Astrocyte (in vitro differentiated cells and primary cell): ENCODE results near the gene JMJD7. TPM values are rescaled to one million over a fixed set of nuclear protein-coding genes. Genes with fewer than 3 reads are reported as not detected.

Experiments
- DNase-seq: peaks from one replicate; pipeline ENCODE4 v3.0.0-alpha.2; 2010; ENCODE audit warnings: low read depth
- FAIRE-seq: peaks from 2 replicates; lab custom pipeline; 2011; peaks lifted over from hg19 to GRCh38; lab: Jason Lieb, UNC
- H2AFZ ChIP-seq: 2 replicates; pipeline ENCODE4 v1.6.0; 2012; ENCODE audit warnings: low read depth, low read length, inconsistent platforms
- H3K27ac ChIP-seq: 2 replicates; pipeline ENCODE4 v1.5.1; 2011; ENCODE audit warnings: low read depth, low read length, inconsistent platforms
- H3K27me3 ChIP-seq: 2 replicates; pipeline ENCODE4 v1.6.0; 2011; ENCODE audit warnings: low read length, inconsistent platforms; ENCODE audit not compliant: insufficient read depth
- H3K36me3 ChIP-seq: 2 replicates; pipeline ENCODE4 v1.5.1; 2011; ENCODE audit warnings: low read length, inconsistent platforms; ENCODE audit not compliant: insufficient read depth
- H3K4me1 ChIP-seq: 2 replicates; pipeline ENCODE4 v1.5.1; 2011; ENCODE audit warnings: low read length, inconsistent platforms; ENCODE audit not compliant: insufficient read depth
- H3K4me2 ChIP-seq: 2 replicates; pipeline ENCODE4 v1.6.0; 2012; ENCODE audit warnings: low read length, inconsistent platforms
- H3K4me3 ChIP-seq: 2 replicates; pipeline ENCODE4 v1.5.1; 2011; ENCODE audit warnings: low read depth, mild to moderate bottlenecking, low read length, inconsistent platforms; ENCODE audit not compliant: insufficient read depth
- H3K79me2 ChIP-seq: 2 replicates; pipeline ENCODE4 v1.6.0; 2012; ENCODE audit warnings: mild to moderate bottlenecking, low read length, inconsistent platforms; ENCODE audit not compliant: insufficient read depth
- H3K9ac ChIP-seq: 2 replicates; pipeline ENCODE4 v1.6.0; 2012; ENCODE audit warnings: mild to moderate bottlenecking, low read length, inconsistent platforms
- H3K9me3 ChIP-seq: 2 replicates; pipeline ENCODE4 v1.5.1; 2012; ENCODE audit warnings: low read depth, mild to moderate bottlenecking, low read length, inconsistent platforms; ENCODE audit not compliant: insufficient read depth
- H4K20me1 ChIP-seq: 2 replicates; pipeline ENCODE4 v1.6.0; 2012; ENCODE audit warnings: low read length, inconsistent platforms; ENCODE audit not compliant: insufficient read depth
- H3K27ac Mint-ChIP-seq: one replicate; pipeline ENCODE4 v1.8.0; 2021; ENCODE audit warnings: mild to moderate bottlenecking, mixed read lengths; ENCODE audit not compliant: unreplicated experiment
- H3K27me3 Mint-ChIP-seq: one replicate; pipeline ENCODE4 v1.8.0; 2021; ENCODE audit warnings: low read depth, mixed read lengths; ENCODE audit not compliant: unreplicated experiment
- H3K36me3 Mint-ChIP-seq: one replicate; pipeline ENCODE4 v1.8.0; 2021; ENCODE audit warnings: low read depth, mixed read lengths; ENCODE audit not compliant: unreplicated experiment
- H3K4me1 Mint-ChIP-seq: one replicate; pipeline ENCODE4 v1.8.0; 2021; ENCODE audit warnings: low read depth, mixed read lengths; ENCODE audit not compliant: unreplicated experiment
- H3K4me3 Mint-ChIP-seq: one replicate; pipeline ENCODE4 v1.8.0; 2021; ENCODE audit warnings: mild to moderate bottlenecking, moderate library complexity, mixed read lengths; ENCODE audit not compliant: unreplicated experiment
- H3K9me3 Mint-ChIP-seq: one replicate; pipeline ENCODE4 v1.8.0; 2021; ENCODE audit warnings: mild to moderate bottlenecking, mixed read lengths; ENCODE audit not compliant: unreplicated experiment
- EZH2 ChIP-seq: IDR thresholded peaks from 2 replicates; pipeline ENCODE4 v1.6.1; 2012; ENCODE audit warnings: mild to moderate bottlenecking, low read length, inconsistent platforms; ENCODE audit not compliant: insufficient read depth
- total RNA-seq: library from RNA; stranded (reverse); gene quantifications from 2 replicates; pipeline ENCODE4 v1.2.1, GENCODE V29; 2021
- TF ChIP-seq, protein P1 (sequence below): IDR thresholded peaks from 2 replicates; pipeline ENCODE4 v1.5.1; 2011; ENCODE audit warnings: low read depth, mild to moderate bottlenecking, inconsistent platforms, low read length, moderate library complexity; ENCODE audit not compliant: insufficient read depth

The JMJD7 gene
- total RNA-seq, 1 donor from 2014 or later: 7.6 TPM

DNA sequence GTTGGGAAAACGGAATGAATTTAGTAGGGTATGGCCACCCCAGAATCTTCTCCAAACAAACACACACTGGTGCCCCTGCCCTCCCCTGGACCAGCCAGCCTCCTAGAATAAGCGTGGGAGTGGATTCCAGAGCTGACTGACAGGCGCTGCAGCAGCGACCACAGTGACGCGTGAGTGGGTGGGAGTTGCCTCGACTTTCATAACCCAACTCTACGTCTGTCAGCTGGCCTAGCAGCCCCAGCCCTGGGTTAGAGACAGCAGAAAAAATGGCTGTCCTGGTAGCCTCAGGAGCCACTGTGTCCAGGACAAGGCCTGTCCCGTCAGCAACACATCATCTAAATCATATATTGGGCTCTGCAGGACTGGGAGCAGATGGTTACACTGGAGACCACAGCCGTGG, 20.7 kb downstream of the JMJD7 start:
- TF ChIP-seq EZH2: no peak
- TF ChIP-seq, protein P1, sequence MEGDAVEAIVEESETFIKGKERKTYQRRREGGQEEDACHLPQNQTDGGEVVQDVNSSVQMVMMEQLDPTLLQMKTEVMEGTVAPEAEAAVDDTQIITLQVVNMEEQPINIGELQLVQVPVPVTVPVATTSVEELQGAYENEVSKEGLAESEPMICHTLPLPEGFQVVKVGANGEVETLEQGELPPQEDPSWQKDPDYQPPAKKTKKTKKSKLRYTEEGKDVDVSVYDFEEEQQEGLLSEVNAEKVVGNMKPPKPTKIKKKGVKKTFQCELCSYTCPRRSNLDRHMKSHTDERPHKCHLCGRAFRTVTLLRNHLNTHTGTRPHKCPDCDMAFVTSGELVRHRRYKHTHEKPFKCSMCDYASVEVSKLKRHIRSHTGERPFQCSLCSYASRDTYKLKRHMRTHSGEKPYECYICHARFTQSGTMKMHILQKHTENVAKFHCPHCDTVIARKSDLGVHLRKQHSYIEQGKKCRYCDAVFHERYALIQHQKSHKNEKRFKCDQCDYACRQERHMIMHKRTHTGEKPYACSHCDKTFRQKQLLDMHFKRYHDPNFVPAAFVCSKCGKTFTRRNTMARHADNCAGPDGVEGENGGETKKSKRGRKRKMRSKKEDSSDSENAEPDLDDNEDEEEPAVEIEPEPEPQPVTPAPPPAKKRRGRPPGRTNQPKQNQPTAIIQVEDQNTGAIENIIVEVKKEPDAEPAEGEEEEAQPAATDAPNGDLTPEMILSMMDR: no peak
- H3K27ac ChIP-seq: no peak overlapping the region
- H3K9ac ChIP-seq: no peak overlapping the region
- no peaks in the 10 kb centered on the region for H3K9me3 ChIP-seq
- peaks cover 16% of the 10 kb centered on the region for H3K36me3 Mint-ChIP-seq
- H4K20me1 ChIP-seq: no peaks in the 10 kb centered on the region
- FAIRE-seq (no peak), DNase-seq (no peak)
- no peak overlapping the region for H3K4me3 ChIP-seq
- H2AFZ ChIP-seq: no peak overlapping the region
- H3K4me3 Mint-ChIP-seq: peak overlapping the region; percentile 14
- H3K36me3 ChIP-seq: peaks cover 3% of the 10 kb centered on the region
- no peaks in the 10 kb centered on the region for H3K27me3 ChIP-seq
- H3K4me1 Mint-ChIP-seq: peaks cover 5% of the 10 kb centered on the region
- H3K27ac Mint-ChIP-seq: no peak overlapping the region
- peaks cover 4% of the 10 kb centered on the region for H3K27me3 Mint-ChIP-seq
- no peaks in the 10 kb centered on the region for H3K4me1 ChIP-seq
- no peak overlapping the region for H3K4me2 ChIP-seq
- H3K9me3 Mint-ChIP-seq: no peaks in the 10 kb centered on the region
- no peaks in the 10 kb centered on the region for H3K79me2 ChIP-seq

DNA sequence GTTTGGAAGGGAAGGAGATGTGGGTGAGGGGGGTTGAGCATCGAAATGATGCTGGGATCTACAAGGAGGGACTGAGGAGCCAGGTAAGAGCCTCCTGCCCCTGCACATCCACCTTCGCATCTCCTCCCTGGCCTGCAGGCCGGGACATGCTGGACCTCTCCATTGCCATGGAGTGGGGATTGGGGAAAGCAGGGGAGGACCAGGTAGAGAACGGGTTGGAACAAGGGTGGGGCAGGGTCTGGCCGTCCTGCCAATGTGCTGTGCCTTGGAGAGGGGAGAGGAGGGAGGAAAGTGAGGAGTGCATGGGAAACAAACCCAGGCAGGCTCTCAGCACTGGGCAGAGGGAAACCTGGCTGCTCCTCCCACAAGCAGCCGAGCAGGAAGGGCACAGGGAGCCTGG, 21.3 kb downstream of the JMJD7 start:
- H3K27ac Mint-ChIP-seq: no peak overlapping the region
- H3K27me3 Mint-ChIP-seq: peaks cover 4% of the 10 kb centered on the region
- FAIRE-seq (no peak), DNase-seq (no peak)
- H3K4me2 ChIP-seq: no peak overlapping the region
- peaks cover 16% of the 10 kb centered on the region for H3K36me3 Mint-ChIP-seq
- no peaks in the 10 kb centered on the region for H3K9me3 ChIP-seq
- H3K36me3 ChIP-seq: peaks cover 3% of the 10 kb centered on the region
- no peak overlapping the region for H3K4me3 Mint-ChIP-seq
- TF ChIP-seq, protein P1: no peak
- TF ChIP-seq EZH2: no peak
- no peak overlapping the region for H3K9ac ChIP-seq
- H3K27ac ChIP-seq: no peak overlapping the region
- no peaks in the 10 kb centered on the region for H3K27me3 ChIP-seq
- H3K4me1 ChIP-seq: no peaks in the 10 kb centered on the region
- H3K4me1 Mint-ChIP-seq: peaks cover 5% of the 10 kb centered on the region
- H3K9me3 Mint-ChIP-seq: no peaks in the 10 kb centered on the region
- no peaks in the 10 kb centered on the region for H4K20me1 ChIP-seq
- no peaks in the 10 kb centered on the region for H3K79me2 ChIP-seq
- no peak overlapping the region for H2AFZ ChIP-seq
- H3K4me3 ChIP-seq: no peak overlapping the region

DNA sequence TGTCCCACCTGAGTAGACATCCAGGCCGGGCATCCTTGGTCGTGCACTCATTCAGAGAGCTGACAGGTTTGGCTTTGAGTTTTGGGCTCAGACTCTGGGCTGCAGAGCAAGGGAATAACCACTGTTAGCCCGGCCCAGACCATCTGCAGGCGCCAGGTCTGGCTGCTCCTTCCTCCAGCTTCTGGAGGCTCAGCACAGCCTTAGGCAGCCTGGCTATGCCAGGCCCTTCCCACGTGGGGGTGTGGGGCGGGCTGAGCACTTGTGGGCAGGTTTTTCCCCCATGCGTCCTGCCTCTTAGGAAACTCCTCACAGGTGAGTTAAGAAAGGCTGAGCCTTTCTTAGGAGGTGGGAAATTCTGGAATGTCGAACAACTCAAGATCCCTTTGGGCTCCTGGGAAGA, 22.0 kb downstream of the JMJD7 start:
- Histone ChIP-seq H3K9ac (no peak overlapping the region), H2AFZ (no peak overlapping the region), H4K20me1 (no peaks in the 10 kb centered on the region), H3K4me2 (no peak overlapping the region), H3K36me3 (peaks cover 3% of the 10 kb centered on the region), H3K27ac (no peak overlapping the region), H3K9me3 (no peaks in the 10 kb centered on the region), H3K27me3 (no peaks in the 10 kb centered on the region), H3K4me1 (no peaks in the 10 kb centered on the region), H3K79me2 (no peaks in the 10 kb centered on the region), H3K4me3 (no peak overlapping the region)
- no peak for DNase-seq
- no peak overlapping the region for H3K4me3 Mint-ChIP-seq
- H3K27ac Mint-ChIP-seq: no peak overlapping the region
- peaks cover 6% of the 10 kb centered on the region for H3K27me3 Mint-ChIP-seq
- H3K9me3 Mint-ChIP-seq: no peaks in the 10 kb centered on the region
- peaks cover 16% of the 10 kb centered on the region for H3K36me3 Mint-ChIP-seq
- FAIRE-seq: no peak
- peaks cover 5% of the 10 kb centered on the region for H3K4me1 Mint-ChIP-seq
- TF ChIP-seq EZH2: no peak
- TF ChIP-seq, protein P1: no peak
